OCI-M1 (cell line): ENCODE results near the gene ZNF32.
A peak's percentile ranks its signal among the peaks of the same experiment; 100 is the strongest.

Experiments used
- DNase-seq: peaks from one replicate; lab custom pipeline; 2025; lab: John Stamatoyannopoulos, UW

ZNF32 gene, protein sequence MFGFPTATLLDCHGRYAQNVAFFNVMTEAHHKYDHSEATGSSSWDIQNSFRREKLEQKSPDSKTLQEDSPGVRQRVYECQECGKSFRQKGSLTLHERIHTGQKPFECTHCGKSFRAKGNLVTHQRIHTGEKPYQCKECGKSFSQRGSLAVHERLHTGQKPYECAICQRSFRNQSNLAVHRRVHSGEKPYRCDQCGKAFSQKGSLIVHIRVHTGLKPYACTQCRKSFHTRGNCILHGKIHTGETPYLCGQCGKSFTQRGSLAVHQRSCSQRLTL

DNA sequence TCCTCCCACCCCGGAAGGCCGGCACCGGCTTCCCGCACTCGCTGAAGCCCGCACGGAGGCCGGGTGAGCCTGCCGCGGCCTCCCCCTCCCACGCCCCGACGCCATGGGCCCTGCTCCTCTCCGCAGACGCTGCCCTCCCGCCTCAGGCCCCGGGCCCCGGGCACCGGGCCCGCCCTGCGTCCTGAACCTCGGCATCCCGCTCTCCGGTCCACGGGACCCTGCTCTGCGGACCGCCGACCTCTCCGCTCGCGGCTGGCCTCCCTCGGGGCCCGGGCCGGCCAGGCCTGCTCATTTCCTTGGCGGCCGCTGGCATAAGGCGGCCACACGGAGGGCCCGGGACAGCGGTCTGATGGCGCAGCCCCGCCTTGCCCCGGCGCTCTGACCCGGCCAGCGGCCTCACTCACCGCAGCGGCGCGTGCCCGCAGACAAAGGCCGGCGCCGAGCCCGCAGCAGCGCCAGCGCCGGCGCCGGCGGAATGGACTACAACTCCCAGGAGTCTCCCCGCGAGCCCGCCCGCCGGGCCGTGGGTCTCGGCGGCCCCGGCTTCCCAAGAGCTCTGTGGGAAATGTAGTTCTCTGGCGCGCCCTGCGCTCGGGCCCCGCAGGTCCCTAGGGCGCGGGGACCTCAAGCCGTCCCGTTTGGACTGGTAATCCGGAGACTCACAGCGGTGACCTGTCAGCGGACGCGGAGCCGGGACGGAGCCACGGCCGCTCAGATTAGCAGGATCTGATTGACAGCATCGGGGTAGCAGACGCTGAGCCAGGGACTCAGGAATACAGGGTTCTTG, at the start of gene ZNF32:
ZNF32 (minus strand) TSS at position 484 of the 787 bp plus-strand sequence. CDS start 2,748 bp downstream, outside the sequence.
- DNase-seq: peak; percentile 92

DNA sequence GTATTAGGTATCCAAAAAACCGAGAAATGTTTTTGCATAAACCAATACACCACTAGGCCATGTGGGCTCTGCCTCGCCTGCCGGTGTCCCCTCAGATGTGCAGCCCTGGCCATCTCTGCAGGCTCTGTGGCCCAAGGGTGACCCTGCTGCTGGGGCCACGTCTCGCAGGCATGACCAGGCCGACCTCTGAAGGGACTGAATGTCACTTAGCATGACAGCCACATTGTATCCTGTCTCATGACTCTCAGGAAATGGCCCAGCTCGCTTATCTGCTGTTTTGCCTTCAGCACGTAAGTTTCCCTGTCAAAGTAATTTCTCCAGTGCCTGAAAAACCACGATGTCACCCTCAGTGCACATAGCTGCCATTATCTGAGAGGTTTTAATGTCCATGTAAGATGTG, 49.5 kb upstream of the ZNF32 start:
- peak; percentile 44 for DNase-seq

DNA sequence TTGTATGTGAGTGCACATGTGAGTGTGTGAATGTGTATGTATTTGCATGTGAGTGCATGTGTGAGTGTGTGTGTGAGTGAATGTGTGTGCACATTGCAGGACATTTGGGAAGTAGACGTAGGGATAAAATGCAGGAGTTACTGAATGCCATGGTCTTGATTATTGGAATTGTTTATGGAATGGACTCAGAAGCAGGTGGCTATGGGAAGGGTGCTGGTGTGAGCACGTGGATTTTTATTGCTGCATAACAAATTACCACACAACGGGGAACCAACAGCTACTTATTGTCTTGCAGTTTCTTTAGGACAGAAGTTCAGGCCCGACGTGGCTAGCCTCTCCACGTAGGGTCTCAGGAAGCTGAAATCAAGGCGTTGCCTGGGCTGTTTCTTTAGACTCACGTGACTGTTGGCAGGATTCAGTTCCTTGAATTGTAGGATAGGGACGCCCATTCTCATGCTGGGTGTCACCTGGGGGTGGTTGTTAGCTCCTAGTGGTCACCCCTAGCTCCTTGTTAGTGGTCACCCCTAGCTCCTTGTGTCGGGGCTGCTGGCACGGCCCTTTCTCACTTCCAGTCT, 48.3 kb upstream of the ZNF32 start:
- DNase-seq: no peak

DNA sequence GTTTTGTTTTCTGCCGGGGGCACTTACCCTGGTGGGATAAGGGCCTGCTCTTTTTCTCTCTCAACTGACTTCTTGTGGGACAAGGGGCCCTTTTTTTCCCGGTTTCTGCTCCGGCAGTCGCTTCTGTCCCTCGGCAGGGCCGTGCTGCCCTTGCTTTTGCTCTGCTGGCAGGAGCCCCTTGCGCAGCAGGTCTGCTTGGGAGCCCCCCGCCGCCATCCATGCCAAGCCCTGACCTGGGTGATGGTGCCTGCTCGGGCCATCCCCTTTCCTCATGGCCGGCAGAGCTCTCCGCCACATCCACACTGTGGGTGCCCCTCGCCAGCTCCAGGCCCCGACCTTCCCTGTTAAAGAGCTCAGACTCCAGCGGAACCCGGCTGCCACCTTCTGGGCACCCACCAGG, 47.0 kb upstream of the ZNF32 start:
- DNase-seq: no peak

DNA sequence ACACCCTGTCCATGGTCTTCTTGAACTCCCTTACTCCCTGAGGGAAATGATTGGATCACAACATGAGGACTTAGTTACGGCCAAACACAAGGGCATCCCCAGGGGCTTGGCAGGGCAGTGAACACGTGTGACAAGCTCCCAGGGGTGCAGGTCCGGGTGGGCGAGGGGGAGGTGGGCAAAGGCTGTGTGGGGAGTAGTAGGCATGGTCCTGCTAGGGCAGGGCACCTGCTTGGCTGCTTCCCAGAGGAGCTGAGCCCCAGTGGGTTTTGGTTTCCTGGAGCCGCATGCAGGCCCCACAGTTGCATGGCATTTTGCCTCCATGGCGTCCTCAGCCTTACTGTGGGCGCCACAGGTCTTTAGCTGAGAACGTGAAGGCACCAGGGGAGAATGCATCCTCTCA, 46.6 kb upstream of the ZNF32 start:
- DNase-seq: no peak

DNA sequence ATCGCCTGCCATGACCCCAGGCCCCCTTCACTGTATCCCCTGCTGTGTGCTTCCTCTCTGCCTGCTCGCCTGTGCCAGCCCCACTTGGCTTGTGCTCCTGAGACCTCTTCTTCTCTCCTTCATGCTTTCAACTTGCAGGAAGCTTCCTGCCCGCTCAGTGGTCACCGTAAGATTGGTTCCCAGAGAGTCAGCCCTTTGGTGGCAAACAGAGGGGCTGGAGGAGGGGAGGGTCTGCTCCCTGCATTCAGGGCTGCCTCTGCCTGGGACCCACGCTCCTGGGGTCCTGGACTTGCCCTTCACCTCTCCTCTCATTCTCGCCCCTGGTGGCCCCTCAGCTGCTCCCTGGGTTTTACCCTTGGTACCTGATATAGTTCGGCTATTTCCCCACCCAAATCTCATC, 45.8 kb upstream of the ZNF32 start:
- no peak for DNase-seq

DNA sequence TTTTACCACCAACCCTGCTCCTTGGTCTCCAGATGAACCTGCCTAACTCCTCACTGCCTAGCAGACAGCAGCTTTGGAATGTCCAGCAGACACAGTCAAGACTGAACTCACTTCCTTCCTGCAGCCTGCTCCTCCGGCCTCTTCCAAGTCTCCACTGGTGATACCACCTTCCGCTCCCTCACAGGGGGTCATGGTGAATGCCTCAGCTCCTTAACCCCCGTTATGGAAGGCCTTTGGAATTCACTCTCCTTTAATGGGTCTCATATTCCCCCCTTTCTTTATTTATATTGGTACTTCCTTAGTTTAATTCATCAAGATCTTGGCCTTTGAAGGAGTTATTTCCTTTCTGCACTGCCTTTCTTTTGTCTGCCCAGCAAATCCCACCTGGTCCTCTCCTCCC, 44.9 kb upstream of the ZNF32 start:
- no peak for DNase-seq

DNA sequence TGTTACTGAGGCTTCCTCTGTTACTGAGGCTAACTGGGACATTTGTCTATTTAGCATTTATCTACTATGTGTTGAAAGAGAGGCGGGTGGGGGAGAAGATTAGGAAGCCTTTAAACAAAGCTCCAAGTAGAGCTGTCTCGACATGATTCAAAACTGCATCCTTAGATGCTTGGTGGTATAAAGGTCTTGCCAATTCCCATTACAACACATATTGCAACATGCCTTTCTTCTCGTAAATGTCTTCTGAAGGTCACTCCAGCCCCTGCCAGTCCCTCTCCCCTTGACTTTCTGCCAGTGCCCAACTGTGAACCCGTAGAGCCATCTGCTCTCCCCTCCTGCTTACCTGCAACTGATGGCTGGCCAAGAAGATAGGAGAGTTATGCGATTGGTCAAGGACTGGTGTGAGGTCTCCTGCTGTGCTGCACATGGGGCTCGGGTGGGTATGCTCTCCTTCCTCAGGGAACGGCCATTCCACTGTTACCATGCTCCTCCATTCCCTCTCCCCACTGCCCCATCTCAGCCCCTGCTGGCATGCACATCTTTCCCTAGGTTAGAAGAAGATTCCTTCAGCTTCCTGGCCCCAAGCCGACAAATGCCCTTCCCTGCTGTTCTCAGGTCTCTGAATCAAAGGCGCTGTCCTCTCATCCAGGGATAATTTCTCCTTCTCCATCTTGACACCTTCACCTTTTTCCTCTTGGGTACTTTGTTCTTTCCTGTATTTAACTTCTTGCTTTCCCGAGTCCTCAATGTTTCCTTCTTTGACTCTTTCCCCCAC, 43.6 kb upstream of the ZNF32 start:
- no peak for DNase-seq

DNA sequence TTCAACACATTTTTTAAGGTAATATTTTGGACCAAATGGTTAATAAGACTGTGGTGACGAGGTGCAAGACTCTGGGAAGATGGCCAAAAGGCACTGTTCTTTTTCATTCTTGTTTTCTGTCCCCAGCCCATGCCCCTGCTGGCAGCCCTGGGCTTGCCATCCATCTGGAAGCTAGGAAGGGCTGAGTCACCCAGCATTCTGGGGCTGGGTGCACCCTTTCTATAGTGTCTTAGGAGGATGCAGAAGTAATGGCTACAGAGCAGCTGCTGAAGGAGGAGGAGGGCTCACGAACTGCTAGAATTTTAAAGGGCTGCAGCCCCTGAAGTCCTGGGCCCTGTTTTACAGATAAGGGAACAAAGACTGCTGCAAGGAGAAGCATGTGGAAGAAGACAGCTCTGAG, 42.8 kb upstream of the ZNF32 start:
- no peak for DNase-seq

DNA sequence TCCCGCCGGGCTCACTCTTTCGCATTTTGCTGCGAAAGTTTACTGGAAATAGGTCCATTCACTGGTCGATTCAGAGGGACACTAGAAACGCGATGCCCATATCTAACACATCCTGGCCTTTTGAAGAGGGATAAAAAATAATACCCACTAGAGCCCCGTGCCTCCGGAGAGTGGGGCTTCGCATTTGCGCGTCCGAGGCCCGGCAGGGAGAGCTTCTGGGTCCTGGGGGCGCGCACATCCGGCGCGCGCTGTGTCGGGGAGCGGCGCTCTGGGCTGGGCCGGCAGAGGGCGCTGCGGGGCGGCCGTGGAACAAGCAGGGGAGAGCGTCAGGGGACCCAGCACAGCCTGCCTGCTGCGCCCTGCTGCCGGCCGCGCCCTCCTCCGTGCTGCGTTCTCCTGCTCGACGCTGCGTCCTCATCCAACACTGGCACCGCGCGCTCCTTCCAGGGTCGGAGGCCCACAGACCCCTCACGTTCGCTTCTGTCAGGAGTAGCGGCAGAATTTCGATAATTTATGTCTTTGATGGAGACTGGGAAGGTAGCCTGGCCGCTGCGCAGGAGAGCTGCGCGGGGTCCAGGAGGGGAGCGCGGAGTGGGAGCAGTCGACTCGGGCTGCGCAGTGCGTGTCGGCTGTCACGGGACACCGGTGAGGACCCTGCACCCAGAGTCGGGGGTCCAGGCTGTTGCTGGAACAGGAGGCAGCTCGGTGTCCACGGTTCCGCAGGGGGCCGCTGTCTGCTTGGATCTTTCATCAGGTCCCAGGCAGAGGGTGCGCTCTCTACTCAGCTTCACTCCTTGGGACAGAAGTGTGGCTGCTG, 41.5 kb upstream of the ZNF32 start:
- DNase-seq: peak; percentile 79

DNA sequence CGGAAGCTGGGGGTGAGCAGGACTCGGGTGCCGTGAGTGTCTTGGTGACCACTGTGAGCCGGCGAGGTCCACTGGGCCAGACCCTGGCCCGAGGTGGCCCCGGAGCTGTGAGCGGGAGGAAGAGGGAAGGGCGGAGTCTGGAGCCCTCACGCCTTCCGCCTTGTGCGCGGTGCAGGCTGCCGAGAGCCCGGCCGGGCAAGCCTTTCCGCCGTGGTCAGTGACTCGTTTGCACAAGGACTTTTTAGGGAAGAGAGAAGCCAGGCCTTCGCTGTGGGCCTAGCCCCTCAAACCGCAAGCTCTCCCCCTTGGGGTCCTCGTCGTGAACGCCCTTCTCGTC, 40.9 kb upstream of the ZNF32 start:
- no peak for DNase-seq

DNA sequence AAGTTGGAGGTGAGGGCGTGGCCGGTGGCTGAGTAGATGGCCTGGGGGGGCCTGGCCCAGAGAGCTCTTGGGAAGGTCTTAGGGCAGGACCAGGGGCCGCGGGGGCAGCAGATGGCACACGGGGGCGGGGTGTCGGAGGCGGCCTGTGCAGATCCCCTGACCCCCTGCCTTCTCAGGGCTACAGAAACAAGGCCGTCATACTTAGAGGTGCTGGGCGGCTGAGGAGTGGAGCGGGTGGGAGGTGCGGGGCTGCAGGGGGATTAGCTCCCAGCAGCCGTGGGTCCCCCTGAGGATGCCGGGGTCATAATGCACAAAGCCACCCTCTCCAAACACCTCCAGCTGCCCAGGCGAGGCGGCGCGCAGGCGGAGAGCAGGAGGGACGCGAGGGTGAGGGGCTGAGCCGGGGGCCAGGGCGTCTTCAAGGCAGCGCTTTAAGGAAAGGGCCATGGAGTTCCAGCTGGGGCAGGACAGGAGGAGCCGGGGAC, 40.4 kb upstream of the ZNF32 start:
- no peak for DNase-seq

DNA sequence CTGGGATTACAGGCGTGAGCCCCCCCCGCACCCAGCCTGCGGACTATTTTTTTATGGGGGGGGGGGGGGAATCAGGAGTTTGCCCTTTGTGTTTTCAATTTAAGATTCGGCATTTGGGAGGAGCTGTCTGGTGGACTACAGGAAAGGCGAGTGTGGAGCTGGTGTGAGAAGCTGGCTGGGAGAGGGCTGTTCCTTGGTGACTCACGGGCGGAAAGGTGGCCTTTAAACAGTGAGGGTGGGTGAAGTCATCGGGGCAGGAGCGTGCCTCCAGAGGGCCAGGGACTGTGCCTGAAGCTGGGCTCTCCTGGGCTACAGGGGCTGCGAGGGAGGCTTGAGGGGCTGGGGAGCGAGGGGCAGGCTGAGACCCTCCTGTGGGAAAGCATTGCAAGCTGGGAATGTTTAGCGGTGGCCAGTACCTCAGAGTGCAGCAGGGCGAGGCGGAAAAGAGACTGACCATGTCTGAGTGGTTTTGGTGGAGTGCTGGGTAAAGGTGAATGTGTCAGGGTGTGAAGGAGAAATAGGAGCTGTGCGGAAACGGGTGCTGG, 39.7 kb upstream of the ZNF32 start:
- no peak for DNase-seq

DNA sequence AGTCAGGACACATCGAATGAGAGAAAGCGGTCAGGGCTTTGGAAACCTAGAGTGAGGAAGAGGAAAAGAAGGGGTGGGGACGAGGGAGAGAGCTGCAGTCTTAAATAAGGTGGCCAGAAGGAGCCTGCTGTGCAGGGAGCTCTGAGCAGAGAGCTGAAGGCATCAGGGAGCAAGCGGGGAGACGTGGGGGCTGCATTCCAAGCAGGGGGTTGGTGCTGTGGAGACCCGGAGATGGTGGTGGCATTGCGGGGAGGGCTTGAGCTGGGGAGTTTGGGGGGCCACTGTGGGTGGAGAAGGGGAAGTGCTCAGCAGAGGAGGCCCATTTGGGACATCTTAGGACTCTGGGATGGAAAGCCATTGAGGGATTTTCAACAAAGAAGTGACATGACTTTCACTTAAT, 38.7 kb upstream of the ZNF32 start:
- DNase-seq: no peak

DNA sequence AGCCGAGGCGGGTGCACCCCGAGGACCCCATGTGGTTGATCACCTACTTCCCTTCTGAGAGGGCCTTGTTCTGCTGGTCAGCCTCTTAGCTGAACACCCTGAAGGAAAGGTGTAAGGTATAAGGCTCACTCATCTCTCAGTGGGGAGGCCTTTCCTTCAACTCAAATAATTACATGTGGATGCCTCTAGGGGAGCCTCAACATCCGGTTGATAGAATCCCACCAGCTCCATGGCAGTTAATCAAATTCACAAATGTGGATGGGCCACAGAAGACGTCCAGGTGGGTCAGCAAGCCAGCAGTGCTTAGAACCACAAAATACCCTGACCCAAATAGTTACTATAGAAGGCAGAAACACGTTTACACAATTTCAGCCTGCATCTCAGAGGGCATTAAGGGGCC, 37.7 kb upstream of the ZNF32 start:
- no peak for DNase-seq

DNA sequence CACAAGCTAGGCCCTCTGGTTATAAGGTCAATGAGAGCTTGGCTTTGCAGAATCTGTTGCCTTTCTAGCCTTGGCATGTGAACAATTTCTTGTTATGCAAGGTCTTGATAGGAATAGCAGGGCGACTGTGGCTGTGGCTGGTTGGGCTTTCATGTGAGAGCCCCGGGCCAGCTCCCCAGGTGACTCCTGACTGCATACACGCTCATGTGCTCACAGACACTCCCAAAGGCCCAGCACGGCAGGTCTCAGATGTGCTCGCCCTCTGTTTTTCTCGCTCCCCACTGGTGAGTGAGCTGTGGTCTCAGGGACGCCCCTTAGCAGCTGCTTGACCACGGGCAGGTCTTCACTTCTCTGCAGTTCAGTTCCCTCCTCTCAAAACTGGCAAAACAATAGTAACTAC, 37.1 kb upstream of the ZNF32 start:
- DNase-seq: no peak

DNA sequence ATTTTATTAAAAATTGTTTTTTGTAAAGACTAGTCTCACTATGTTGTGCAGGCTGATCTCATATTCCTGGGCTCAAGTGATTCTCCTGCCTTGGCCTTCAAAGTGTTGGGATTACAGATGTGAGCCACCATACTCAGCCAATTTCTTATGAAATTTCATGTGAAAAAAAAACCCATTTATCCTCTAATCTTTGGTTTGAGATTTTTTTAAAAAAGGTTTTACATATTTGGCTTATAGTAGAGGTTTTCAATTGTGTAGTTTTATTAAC, 35.5 kb upstream of the ZNF32 start:
- DNase-seq: no peak

DNA sequence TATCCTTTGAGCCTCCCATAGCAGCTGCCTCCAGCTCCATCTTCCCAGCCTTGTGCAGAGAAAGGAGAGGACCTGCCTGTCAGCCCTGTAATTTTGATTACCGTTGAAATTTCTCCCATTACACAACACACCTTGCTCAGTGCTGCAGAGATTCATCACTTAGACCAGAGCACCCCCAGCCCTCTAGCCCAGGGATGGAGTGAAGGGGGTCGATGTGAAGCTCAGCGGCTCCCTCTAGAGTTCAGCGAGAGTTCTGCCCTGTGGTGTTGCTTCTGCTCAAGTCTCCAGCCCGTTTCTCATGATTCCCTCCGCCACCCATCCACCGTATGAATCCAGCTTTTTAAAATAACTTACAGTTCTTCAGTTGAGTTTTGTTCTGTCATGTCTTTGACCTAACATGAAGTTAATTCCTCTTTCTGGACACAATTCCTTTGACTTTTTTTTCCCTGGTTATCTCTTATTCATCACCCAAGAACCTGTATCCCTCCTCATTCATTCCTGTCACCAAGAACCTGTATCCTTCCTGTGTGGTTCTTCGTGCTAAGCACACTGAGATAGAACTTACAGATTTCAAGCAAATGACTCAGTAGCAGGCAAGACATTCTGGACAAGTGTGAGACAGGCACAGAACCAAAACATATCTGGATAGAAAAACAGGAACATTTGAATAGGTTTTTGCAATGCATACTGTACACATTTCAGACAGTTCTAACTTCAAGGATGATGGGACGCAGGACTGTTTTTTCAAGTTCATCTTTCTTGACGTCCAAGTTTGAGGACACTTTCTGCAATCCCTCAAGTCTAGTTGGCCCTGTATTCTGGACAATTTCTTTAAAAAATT, 35.0 kb upstream of the ZNF32 start:
- DNase-seq: peak; percentile 9

DNA sequence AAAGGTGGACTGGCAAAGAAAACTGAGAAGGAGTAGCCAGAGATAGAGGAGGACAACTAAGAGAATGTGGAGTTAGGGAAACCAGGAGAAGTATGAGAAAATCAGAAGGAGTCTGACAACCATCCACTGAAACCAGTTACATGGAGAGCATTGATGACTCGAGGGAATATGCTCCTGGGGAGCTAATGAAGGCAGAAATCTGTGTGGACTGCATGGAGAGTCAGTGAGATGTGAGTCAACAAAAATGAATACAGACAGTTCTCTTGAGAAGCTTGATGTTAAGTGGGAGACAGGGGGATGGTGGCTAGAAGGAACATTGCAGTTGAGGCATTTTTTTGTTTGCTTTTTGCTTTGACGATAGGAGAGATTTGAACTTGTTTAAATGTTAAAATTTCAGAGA, 34.3 kb upstream of the ZNF32 start:
- DNase-seq: no peak

DNA sequence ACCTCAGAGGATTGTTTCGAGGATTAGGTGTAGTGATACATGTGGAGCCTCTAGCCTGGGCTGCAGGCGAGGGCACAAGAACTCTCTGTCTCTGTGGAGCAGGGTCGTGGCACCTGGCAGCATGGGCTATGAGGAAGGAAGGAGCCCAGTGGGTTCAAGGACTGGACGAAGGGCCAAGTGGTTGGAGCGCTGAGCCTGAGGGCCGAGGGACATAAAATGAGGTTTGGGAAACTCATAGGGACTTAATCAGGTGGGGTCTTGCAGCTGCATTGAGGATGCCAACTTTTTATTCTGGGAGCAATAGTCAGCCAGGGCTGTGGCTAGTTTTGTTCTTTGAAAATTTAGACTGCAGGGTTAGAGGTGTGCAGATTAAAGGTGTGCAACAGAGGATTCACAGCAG, 33.0 kb upstream of the ZNF32 start:
- DNase-seq: no peak

DNA sequence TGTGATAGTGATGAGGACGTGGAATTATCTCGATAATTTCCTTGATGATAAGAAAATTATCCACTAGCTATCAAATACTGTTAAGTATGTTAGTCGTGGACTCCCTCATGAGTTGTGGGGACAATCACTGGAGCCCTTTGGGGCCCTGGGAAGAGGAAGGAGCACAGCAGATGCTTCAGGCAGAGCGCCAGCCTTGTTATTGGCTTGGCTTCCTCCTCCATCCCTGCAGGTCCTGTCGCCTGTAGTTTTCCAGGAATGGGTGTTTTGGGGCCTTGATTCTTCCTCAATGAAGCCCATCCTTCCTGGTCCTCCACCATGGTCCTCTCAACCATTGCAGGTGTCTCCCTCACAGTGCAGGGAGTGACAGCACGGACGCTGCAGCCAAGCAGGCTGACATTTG, 32.5 kb upstream of the ZNF32 start:
- no peak for DNase-seq
